ENCODE measurements around the gene INO80D. TPM values are rescaled to one million over a fixed set of nuclear protein-coding genes. Genes with fewer than 3 reads are reported as not detected.

Gene INO80D
- total and polyA plus RNA-seq, 2 experiments from 2014 or later: 17.5 to 37.4 TPM

GRCh38 chr2:206002440-206002839, 83.5 kb downstream of the INO80D start:
- H3K9me2 ChIP-seq (ENCODE audit: insufficient read depth): 0 out of 2 replicates have a peak, but pooled peaks cover 4% of the 10 kb centered on the region
- no peak for ATAC-seq
- H3K27me3 ChIP-seq (ENCODE audit: insufficient read depth): no peaks in the 10 kb centered on the region
- no peaks in the 10 kb centered on the region for H3K4me1 ChIP-seq (ENCODE audit: insufficient read depth)
- no peak overlapping the region for H3K4me3 ChIP-seq
- no peaks in the 10 kb centered on the region for H3K79me2 ChIP-seq (replicated peaks; ENCODE audit: insufficient read depth)
- Mint-ChIP-seq H3K4me3 (no peak overlapping the region), H3K4me1 (peaks cover 5% of the 10 kb centered on the region; the same call in 2 of the 3 replicates), H3K9me3 (no peaks in the 10 kb centered on the region), H3K27me3 (ENCODE audit: insufficient read depth, low read depth, poor library complexity) (peaks cover 10% of the 10 kb centered on the region), H3K36me3 (ENCODE audit: low read depth) (peaks cover 53% of the 10 kb centered on the region), H3K27ac (no peak overlapping the region)
- H3K4me2 ChIP-seq: no peak overlapping the region
- H3F3A ChIP-seq (replicated peaks; ENCODE audit: low read depth): 0 out of 2 replicates have a peak, but pooled peaks cover 9% of the 10 kb centered on the region
- H3K27ac ChIP-seq (ENCODE audit: low read depth): no peak overlapping the region
- H2AFZ ChIP-seq: no peak overlapping the region
- TF ChIP-seq EZH2 (IDR thresholded peaks at IDR 0.05; ENCODE audit: low read depth, unreplicated experiment) (no peak), CREB1 (CRISPR knock-in tag; IDR thresholded peaks at IDR 0.05; ENCODE audit: low read depth) (no peak), JUNB (IDR thresholded peaks at IDR 0.05; ENCODE audit: unreplicated experiment) (no peak), STAT1 (IDR thresholded peaks at IDR 0.05; ENCODE audit: unreplicated experiment) (no peak), ZNF462 (CRISPR knock-in tag; IDR thresholded peaks at IDR 0.05) (no peak), EZH2phosphoT487 (IDR thresholded peaks at IDR 0.05; ENCODE audit: unreplicated experiment) (no peak), ZNF331 (CRISPR knock-in tag; IDR thresholded peaks at IDR 0.05; ENCODE audit: low read depth) (no peak), POLR2AphosphoS5 (IDR thresholded peaks at IDR 0.05; ENCODE audit: low read depth) (no peak), ZNF114 (CRISPR knock-in tag; IDR thresholded peaks at IDR 0.05) (no peak), REST (IDR thresholded peaks at IDR 0.05; ENCODE audit: unreplicated experiment) (no peak), CTCF (conservative IDR thresholded peaks at IDR 0.05; ENCODE audit: low read depth in 2 of 2) (no peak), NANOG (IDR thresholded peaks at IDR 0.05; ENCODE audit: borderline replicate concordance) (no peak), ETS1 (IDR thresholded peaks at IDR 0.05) (no peak)
- peaks cover 32% of the 10 kb centered on the region; the same call in 1 of the 2 replicates for H3K36me3 ChIP-seq (ENCODE audit: insufficient read depth)
- DNase-seq (ENCODE audit: low spot score): no peak
- no peaks in the 10 kb centered on the region; the same call in 1 of the 2 replicates for H4K20me1 ChIP-seq (replicated peaks; ENCODE audit: insufficient read depth)

All from GM23338 (cell line).